GF-D8 (cell line): ENCODE results near the gene PSMD14.
"Not testable (repeated sequence)": the region's sequence is repeated elsewhere in the genome, so short reads cannot be mapped to it uniquely, and the experiment has no call there.

Experiments
- DNase-seq: peaks from one replicate; lab custom pipeline; 2025; lab: John Stamatoyannopoulos, UW

PSMD14 gene

DNA sequence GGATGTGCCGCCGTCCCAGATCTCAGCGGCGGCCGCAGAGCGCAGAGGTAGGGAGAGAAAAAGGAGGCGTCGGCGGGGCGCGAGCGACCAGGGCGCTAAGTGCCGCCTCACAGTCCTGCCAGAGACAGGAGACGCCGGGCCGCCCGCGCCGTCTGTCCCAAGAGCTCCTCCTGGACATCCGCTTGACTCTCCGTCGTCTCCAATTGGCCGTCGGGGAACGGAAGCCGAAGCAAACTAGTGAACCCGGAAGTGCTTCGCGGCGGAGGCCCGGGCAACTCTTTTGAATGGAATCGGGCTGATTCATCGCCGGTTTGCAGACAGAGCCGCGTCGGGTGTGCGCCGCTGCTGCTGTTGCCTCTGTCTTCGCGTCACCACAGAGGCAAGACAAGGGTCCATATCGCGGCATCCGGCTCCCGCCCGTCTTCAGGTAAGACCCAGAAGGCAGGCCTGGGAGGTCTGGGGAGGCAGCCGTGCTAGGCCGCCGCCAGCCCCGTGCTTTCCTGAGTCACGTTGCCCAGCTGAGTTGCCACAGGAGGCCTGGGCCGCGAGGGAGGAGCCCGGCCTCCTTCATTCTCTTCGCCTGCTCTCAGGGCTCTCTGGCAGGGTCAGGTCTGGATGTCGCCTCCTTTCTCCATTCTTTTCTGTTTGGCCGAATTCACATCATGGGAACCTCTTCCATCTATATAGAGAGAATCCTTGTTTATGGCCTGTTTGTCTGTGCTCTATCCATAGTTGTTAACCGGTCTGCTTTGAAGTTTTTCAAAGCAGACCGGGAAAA is at the start of gene PSMD14:
Gene PSMD14, plus strand, starts transcription at position 248 of the 778 bp plus-strand sequence. CDS start 10,401 bp downstream, outside the sequence.
- peak; percentile 85 for DNase-seq

- DNase-seq = no peak
Measured at GRCh38 chr2:161265874-161266273, 42.4 kb upstream of the PSMD14 start.

DNA sequence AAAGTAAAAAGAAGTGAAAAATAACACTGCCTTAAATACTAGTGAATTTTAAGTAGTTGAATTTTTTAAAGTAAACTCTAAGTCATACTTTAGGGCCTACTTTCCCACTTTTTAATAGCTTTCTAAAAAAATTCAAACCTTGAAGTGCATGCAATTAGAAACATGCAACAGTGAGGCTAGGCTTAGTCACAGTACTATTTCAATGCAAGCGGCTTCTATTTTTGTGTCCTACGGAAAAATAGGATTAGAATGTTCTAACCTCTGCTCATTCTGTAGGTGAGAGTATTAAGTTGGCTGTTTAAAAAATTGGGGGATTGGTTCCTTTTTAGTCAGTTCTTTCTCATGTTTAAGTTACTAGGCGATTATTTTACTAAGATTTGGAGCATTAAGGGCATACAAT is 39.1 kb upstream of the PSMD14 start:
- DNase-seq = no peak

GRCh38 chr2:161273038-161273760 is 35.0 kb upstream of the PSMD14 start:
- DNase-seq = no peak

DNA sequence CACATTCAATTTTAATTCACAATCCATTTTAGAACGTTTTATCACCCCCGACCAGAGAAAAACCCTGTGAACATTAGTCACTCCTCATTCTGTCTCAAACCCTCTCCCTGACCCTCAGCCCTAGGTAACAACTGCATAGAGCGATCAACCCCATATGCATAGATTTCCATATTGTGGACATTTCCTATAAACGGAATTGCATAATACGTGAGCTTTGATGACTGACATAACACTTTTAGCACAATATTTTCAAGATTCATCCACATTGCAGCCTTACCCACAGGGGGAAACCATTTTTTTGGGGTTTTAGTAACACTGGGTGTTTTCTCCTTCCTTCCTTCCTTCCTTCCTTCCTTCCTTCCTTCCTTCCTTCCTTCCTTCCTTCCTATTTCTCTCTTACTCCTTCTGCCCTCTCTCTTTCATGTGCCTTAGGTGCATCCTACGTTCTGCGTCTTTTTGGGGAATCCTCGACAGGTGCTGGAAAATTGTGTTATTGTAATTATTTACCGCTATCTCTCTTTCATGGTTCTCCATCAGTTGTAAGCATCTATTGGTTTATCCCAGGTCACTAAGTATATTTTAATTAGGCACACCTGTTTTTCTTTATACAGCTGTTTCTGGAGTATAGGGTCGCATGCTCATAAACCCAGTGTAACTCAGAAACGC is 29.5 kb upstream of the PSMD14 start:
- DNase-seq = not testable (repeated sequence)

- not testable (repeated sequence) for DNase-seq
Measured at GRCh38 chr2:161279230-161279815, 28.9 kb upstream of the PSMD14 start.

DNA sequence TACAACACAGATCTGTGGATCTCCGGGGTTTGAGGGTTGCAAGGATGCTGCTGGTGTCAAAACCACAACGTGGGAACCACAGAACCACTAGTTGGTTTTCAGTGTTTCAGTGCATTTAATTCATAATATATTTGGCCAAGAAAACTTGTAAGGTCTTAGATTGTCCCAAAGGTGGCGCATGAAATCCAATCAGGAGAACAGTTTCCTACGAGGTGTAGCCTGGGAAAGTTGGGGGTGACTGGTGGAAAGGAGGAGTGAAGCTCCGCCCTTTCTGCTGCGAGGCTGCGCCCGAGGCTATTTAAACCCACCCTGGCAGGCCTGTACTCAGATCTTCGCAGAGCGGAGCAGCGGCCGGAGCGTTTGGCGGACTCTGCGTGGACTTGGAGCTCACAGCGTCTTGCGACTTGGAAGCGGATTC is 27.3 kb upstream of the PSMD14 start:
- DNase-seq = not testable (repeated sequence)

- not testable (repeated sequence) for DNase-seq
Measured at GRCh38 chr2:161281615-161282310, 26.5 kb upstream of the PSMD14 start.

GRCh38 chr2:161282311-161282644 is 25.9 kb upstream of the PSMD14 start:
- not testable (repeated sequence) for DNase-seq

DNA sequence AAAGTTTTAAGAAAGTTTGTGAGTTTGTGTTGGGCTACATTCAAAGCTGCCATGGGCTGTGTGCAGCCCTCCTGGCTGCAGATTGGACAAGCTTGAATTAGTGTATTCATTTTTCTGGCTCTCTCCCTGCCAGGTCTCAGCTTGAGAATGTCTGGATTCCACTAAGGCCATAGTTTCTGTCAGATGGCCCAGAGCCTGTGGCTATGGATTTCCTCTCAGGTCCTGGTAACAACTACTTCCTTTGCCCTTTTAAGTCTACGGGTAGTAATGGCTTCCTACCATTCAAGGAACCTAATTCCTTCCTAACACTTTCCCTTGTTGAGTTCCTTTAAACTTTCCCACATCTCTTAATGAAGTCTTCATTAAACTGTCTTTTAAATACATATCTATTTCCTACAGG is 24.3 kb upstream of the PSMD14 start:
- no peak for DNase-seq

GRCh38 chr2:161303535-161304050 is 4.6 kb upstream of the PSMD14 start:
- no peak for DNase-seq

GRCh38 chr2:161306919-161307318 is 1.3 kb upstream of the PSMD14 start:
- no peak for DNase-seq

GRCh38 chr2:161307676-161308075 is 549 bp upstream of the PSMD14 start:
- DNase-seq = no peak

DNA sequence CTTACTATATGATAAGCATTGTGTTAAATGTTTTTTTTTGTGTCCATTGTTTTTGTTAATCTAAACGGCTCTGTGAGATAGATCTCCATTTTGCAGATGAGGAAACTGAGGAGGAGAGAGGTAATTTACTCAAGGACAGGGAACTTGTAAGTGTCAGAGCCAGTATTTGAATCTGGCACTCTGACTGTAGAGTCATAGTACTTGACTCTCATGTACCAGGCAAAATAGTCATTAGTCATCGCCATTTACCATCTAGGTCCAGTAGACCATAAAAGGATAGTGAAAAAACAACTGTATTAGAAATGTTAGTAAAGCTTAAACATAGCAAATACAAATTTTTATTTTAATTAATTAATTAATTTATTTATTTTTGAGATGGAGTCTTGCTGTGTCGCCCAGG is 4.8 kb downstream of the PSMD14 start:
- no peak for DNase-seq

- DNase-seq = no peak
Measured at GRCh38 chr2:161315380-161315779, 7.2 kb downstream of the PSMD14 start.

DNA sequence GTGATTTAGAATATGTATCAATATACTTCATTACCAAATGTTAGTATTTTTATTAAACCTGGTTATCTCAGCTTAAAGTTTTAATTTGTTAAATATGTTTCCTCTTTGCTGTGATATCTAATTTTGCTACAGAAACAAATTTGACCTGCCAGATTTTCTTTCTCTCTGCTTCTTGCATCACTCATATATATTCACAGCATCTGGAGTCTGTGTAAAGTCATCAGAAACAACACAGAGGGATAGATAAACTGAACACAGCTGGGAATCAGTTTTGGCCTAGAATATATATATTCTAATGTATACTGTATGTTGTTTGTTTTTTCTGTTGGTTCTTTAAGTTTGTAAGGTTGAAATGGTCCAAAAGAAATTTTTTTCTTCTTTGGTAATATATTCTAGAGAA is 8.5 kb downstream of the PSMD14 start:
- DNase-seq = no peak

- DNase-seq = no peak
Measured at GRCh38 chr2:161321944-161322648, 13.9 kb downstream of the PSMD14 start.

GRCh38 chr2:161324876-161325275 is 16.7 kb downstream of the PSMD14 start:
- DNase-seq = no peak

- no peak for DNase-seq
Measured at GRCh38 chr2:161327582-161327981, 19.4 kb downstream of the PSMD14 start.

DNA sequence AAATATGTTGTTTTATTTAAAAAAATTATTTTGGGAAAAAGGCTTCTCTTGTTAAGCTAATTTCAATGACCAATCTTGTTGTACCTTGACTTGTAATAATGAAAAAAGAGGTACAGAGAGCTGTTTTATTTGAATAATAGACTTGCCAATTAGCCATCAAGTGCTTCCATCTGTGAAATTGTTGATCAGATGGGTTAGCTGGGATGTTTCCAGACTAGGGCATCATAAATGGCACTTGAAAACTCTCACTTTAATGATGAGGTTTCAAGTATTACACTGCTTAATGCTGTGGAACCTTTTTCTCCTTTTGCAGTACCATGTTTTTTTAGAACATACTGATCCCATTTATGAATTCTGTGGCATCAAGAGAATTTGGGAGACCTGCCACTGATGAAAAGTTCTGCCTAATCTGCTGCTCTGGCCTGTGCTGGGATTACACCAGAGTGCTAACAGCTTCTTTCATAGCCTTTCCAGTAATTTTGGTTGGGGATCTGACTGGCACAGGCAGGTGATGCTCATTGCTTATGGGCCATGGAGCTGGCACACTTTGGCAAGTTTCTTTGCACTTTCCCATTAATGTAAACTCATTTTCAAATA is 24.2 kb downstream of the PSMD14 start:
- no peak for DNase-seq

- DNase-seq = no peak
Measured at GRCh38 chr2:161335626-161336025, 27.4 kb downstream of the PSMD14 start.
